PFSK-1 (cell line): ENCODE data around the gene SPR.

Experiments used
- FOXP2 ChIP-seq: optimal IDR thresholded peaks from 2 replicates; pipeline ENCODE3; 2011; ENCODE audit warnings: borderline replicate concordance, control low read depth, inconsistent platforms; ENCODE audit not compliant: insufficient read depth; ENCODE audit errors: extremely low read length, extremely low read depth
- POLR2AphosphoS5 ChIP-seq: IDR thresholded peaks from 2 replicates; pipeline ENCODE4 v1.6.1; 2012; ENCODE audit warnings: low read depth, mild to moderate bottlenecking, control low read depth, low read length, moderate library complexity
- REST ChIP-seq, 2 experiments: IDR thresholded peaks; 2 replicates each; pipeline versions ENCODE4 v1.6.1 to v1.8.0; 2011 to 2012; ENCODE audit warnings: low read depth in 2 of 2, low read length in 2 of 2, control low read depth in 1 of 2, inconsistent platforms in 1 of 2, mild to moderate bottlenecking in 1 of 2, moderate library complexity in 1 of 2; ENCODE audit not compliant: insufficient read depth in 1 of 2
- SIN3A ChIP-seq: IDR thresholded peaks from 2 replicates; pipeline ENCODE4 v1.6.1; 2012; ENCODE audit warnings: mild to moderate bottlenecking, low read length, moderate library complexity, borderline replicate concordance; ENCODE audit not compliant: insufficient read depth
- TAF1 ChIP-seq: IDR thresholded peaks from 2 replicates; pipeline ENCODE4 v1.6.1; 2012; ENCODE audit warnings: low read length, control low read depth, borderline replicate concordance; ENCODE audit not compliant: insufficient read depth

- TF ChIP-seq TAF1 (no peak), POLR2AphosphoS5 (no peak), SIN3A (no peak), REST (IDR thresholded peaks at IDR 0.05; ENCODE audit: insufficient read depth in 1 of 2, low read depth in 2 of 2, low read length in 2 of 2) (no peak), FOXP2 (no peak)
Measured at GRCh38 chr2:72916743-72917137, 29.5 kb downstream of the SPR start.
